B cell (primary cell): Measurements from ENCODE around the gene GRIK3. TPM values are rescaled to one million over a fixed set of nuclear protein-coding genes. Genes with fewer than 3 reads are reported as not detected.

Experiments used
- ATAC-seq: fragments of 200-7000 bp; cut with Tn5 transposase; one replicate; pipeline ENCODE4 v1.10.0; 2021; ENCODE audit warnings: low read depth, mild to moderate bottlenecking, moderate number of reproducible peaks, moderate library complexity
- CTCF ChIA-PET: fragments of 350-600 bp; sonication (Branson Sonifier 250); formaldehyde crosslinking; loops from one replicate; lab custom pipeline; 2021; ENCODE audit warnings: antibody characterized with exemption, inconsistent platforms; lab: Charles Lee
- POLR2A ChIA-PET: fragments of 350-600 bp; sonication (Branson Sonifier 250); formaldehyde crosslinking; loops from one replicate; lab custom pipeline; 2021; ENCODE audit warnings: antibody characterized with exemption; lab: Charles Lee
- DNase-seq: peaks from one replicate; pipeline ENCODE4 v3.0.0; 2013
- H2AFZ ChIP-seq: 2 replicates; pipeline ENCODE4 v1.6.1; 2012; ENCODE audit warnings: mild to moderate bottlenecking, low read depth, low read length; ENCODE audit not compliant: insufficient read depth, poor library complexity, severe bottlenecking
- H3K27ac ChIP-seq, 2 donors: 1 replicate in 1 of 2; 2 replicates in 1 of 2; pipeline ENCODE4 v1.5.1; 2012 to 2013; ENCODE audit warnings: low read length in 2 of 2, mild to moderate bottlenecking in 2 of 2, moderate library complexity in 1 of 2
- H3K27me3 ChIP-seq, 4 experiments: fragments of 200-600 bp in 1 of 4; sonication (generic) in 1 of 4; replicated peaks in 1 of 4; 1 replicate in 2 of 4; 2 replicates in 2 of 4; pipeline versions ENCODE4 v1.6.1 to v1.7.0; 2013 to 2016; ENCODE audit warnings: low read length in 3 of 4, mild to moderate bottlenecking in 2 of 4, mixed read lengths in 1 of 4, moderate library complexity in 1 of 4; ENCODE audit not compliant: insufficient read depth in 4 of 4, control insufficient read depth in 3 of 4; ENCODE audit errors: control extremely low read depth in 1 of 4
- H3K36me3 ChIP-seq, 2 experiments: replicated peaks in 1 of 2; 1 replicate in 1 of 2; 2 replicates in 1 of 2; pipeline versions ENCODE4 v1.6.1 to v1.7.1; 2013; ENCODE audit warnings: low read length in 1 of 2; ENCODE audit not compliant: insufficient read depth in 2 of 2, control insufficient read depth in 1 of 2; ENCODE audit errors: control extremely low read depth in 1 of 2, extremely low read depth in 1 of 2
- H3K4me1 ChIP-seq, 2 donors: fragments of 200-600 bp in 1 of 2; sonication (generic) in 1 of 2; 1 replicate in 1 of 2; 2 replicates in 1 of 2; pipeline versions ENCODE4 v1.5.1 to v1.6.1; 2013 to 2017; ENCODE audit warnings: low read length in 2 of 2; ENCODE audit not compliant: control insufficient read depth in 2 of 2, insufficient read depth in 2 of 2
- H3K4me2 ChIP-seq: replicated peaks from 2 replicates; pipeline ENCODE3; 2012; ENCODE audit warnings: mild to moderate bottlenecking, low read depth, low read length; ENCODE audit not compliant: poor library complexity, severe bottlenecking
- H3K4me3 ChIP-seq, 5 experiments: fragments of 200-600 bp in 1 of 5; sonication (generic) in 1 of 5; 1 replicate in 3 of 5; 2 replicates in 2 of 5; pipeline versions ENCODE4 v1.5.1 to v1.7.0; 2011 to 2016; ENCODE audit warnings: low read length in 4 of 5, mild to moderate bottlenecking in 4 of 5, low read depth in 2 of 5, control low read depth in 1 of 5, moderate library complexity in 1 of 5; ENCODE audit not compliant: insufficient read depth in 1 of 5; ENCODE audit errors: control extremely low read depth in 1 of 5, extremely low read depth in 1 of 5
- H3K79me2 ChIP-seq: fragments of 200-600 bp; sonication (generic); one replicate; pipeline ENCODE4 v1.6.0; 2016; ENCODE audit warnings: low read length; ENCODE audit not compliant: control insufficient read depth, insufficient read depth
- H3K9ac ChIP-seq: fragments of 200-600 bp; sonication (generic); 2 replicates; pipeline ENCODE4 v1.6.1; 2017; ENCODE audit warnings: mild to moderate bottlenecking, low read length, moderate library complexity
- H3K9me3 ChIP-seq, 3 donors: one replicate each; pipeline versions ENCODE4 v1.6.1 to v1.7.1; 2013; ENCODE audit warnings: low read length in 2 of 3; ENCODE audit not compliant: control insufficient read depth in 2 of 3, insufficient read depth in 1 of 3; ENCODE audit errors: control extremely low read depth in 1 of 3
- H4K20me1 ChIP-seq: 2 replicates; pipeline ENCODE4 v1.6.0; 2012; ENCODE audit warnings: mild to moderate bottlenecking, low read length; ENCODE audit not compliant: insufficient read depth, control insufficient read depth, poor library complexity, severe bottlenecking
- H3K27ac Mint-ChIP-seq: one replicate; pipeline ENCODE4 v1.8.0; 2021; ENCODE audit warnings: mixed read lengths
- H3K27me3 Mint-ChIP-seq: one replicate; pipeline ENCODE4 v1.8.0; 2021; ENCODE audit warnings: mixed read lengths
- H3K4me1 Mint-ChIP-seq: one replicate; pipeline ENCODE4 v1.8.0; 2021; ENCODE audit warnings: mixed read lengths
- H3K4me3 Mint-ChIP-seq: one replicate; pipeline ENCODE4 v1.8.0; 2021; ENCODE audit warnings: mixed read lengths
- H3K9me3 Mint-ChIP-seq: one replicate; pipeline ENCODE4 v1.8.0; 2022; ENCODE audit warnings: mixed read lengths; ENCODE audit not compliant: insufficient read depth
- CTCF ChIP-seq: fragments of 200-600 bp; IDR thresholded peaks from one replicate; pipeline ENCODE4 v1.8.0; 2022; ENCODE audit warnings: antibody characterized with exemption, mild to moderate bottlenecking
- EZH2 ChIP-seq: IDR thresholded peaks from 2 replicates; pipeline ENCODE4 v1.6.1; 2012; ENCODE audit warnings: borderline replicate concordance, low read depth, mild to moderate bottlenecking, moderate library complexity, low read length; ENCODE audit not compliant: insufficient read depth, poor library complexity, severe bottlenecking
- WGBS: methylation state at CpG from one replicate; pipeline ENCODE4 v1.1.5; 2013; ENCODE audit warnings: missing lambda C conversion rate; ENCODE audit not compliant: insufficient coverage; 5-methylcytosine and 5-hydroxymethylcytosine counted together
- intact Hi-C: fragments of 100-400 bp; cut with micrococcal nuclease; formaldehyde crosslinking; loops from one replicate; pipeline ENCODE4 v1.10.0; 2022
- polyA plus RNA-seq: library from polyadenylated mRNA; depleted of rRNA; stranded (reverse); fragments of >200 nt; gene quantifications from 2 replicates; pipeline ENCODE4 v1.2.3, GENCODE V29; 2012
- total RNA-seq, 2 donors: library from RNA; stranded (reverse); fragments of 120-200 nt in 1 of 2; gene quantifications; 1 replicate in 1 of 2; 2 replicates in 1 of 2; pipeline versions ENCODE4 v1.2.3 to v1.2.4, GENCODE V29; 2013 to 2022

GRIK3 gene
- total and polyA plus RNA-seq, 2 donors (not counting 1 experiment from before 2014, with no cell fraction given): 0.12 to 1.5 TPM

GRCh38 chr1:37055631-37056030 lies 21.3 kb upstream of the GRIK3 start:
- Mint-ChIP-seq H3K27me3 (peaks cover 5% of the 10 kb centered on the region), H3K27ac (no peak overlapping the region), H3K9me3 (no peaks in the 10 kb centered on the region), H3K4me3 (no peak overlapping the region), H3K4me1 (no peaks in the 10 kb centered on the region)
- H4K20me1 ChIP-seq: no peaks in the 10 kb centered on the region
- no peaks in the 10 kb centered on the region for H3K79me2 ChIP-seq
- no peak for DNase-seq
- intact Hi-C loops: no loop called here
- no peaks in the 10 kb centered on the region for H3K9me3 ChIP-seq
- TF ChIP-seq EZH2: no peak
- TF ChIP-seq CTCF: no peak
- no peak overlapping the region for H3K4me3 ChIP-seq
- H3K27me3 ChIP-seq: no peaks in the 10 kb centered on the region
- H3K9ac ChIP-seq: no peak overlapping the region
- no peak overlapping the region for H2AFZ ChIP-seq
- WGBS: 67% methylated on average over 3 of the region's 3 CpGs
- no peak overlapping the region for H3K4me2 ChIP-seq
- ChIA-PET POLR2A (no interaction called here), CTCF (no interaction called here)
- no peak overlapping the region for H3K27ac ChIP-seq
- no peaks in the 10 kb centered on the region for H3K4me1 ChIP-seq
- H3K36me3 ChIP-seq: no peaks in the 10 kb centered on the region
- ATAC-seq: no peak

GRCh38 chr1:37053173-37053572 lies 18.9 kb upstream of the GRIK3 start:
- no peaks in the 10 kb centered on the region for H3K79me2 ChIP-seq
- DNase-seq (no peak), ATAC-seq (no peak)
- H3K4me3 Mint-ChIP-seq: no peak overlapping the region
- H4K20me1 ChIP-seq: no peaks in the 10 kb centered on the region
- H3K9ac ChIP-seq: no peak overlapping the region
- no peak for TF ChIP-seq CTCF
- TF ChIP-seq EZH2: no peak
- H2AFZ ChIP-seq: no peak overlapping the region
- H3K4me2 ChIP-seq: no peak overlapping the region
- no peaks in the 10 kb centered on the region for H3K9me3 ChIP-seq
- no peaks in the 10 kb centered on the region for H3K9me3 Mint-ChIP-seq
- H3K4me1 ChIP-seq: no peaks in the 10 kb centered on the region
- no peaks in the 10 kb centered on the region for H3K27me3 Mint-ChIP-seq
- no peaks in the 10 kb centered on the region for H3K36me3 ChIP-seq
- no peaks in the 10 kb centered on the region for H3K4me1 Mint-ChIP-seq
- intact Hi-C loops: no loop called here
- no peak overlapping the region for H3K27ac Mint-ChIP-seq
- no peak overlapping the region for H3K27ac ChIP-seq
- ChIA-PET POLR2A (no interaction called here), CTCF (no interaction called here)
- 84% methylated on average over 5 of the region's 5 CpGs for WGBS
- H3K27me3 ChIP-seq: no peaks in the 10 kb centered on the region
- H3K4me3 ChIP-seq: no peak overlapping the region
